AG09309 (cell line): ENCODE results near the gene DGCR2.
"Not testable (repeated sequence)": the region's sequence is repeated elsewhere in the genome, so short reads cannot be mapped to it uniquely, and the experiment has no call there.

Experiments
- DNase-seq: peaks from one replicate; pipeline ENCODE4 v3.0.0-alpha.2; 2010; ENCODE audit warnings: low read depth
- H3K4me3 ChIP-seq: 2 replicates; pipeline ENCODE4 v1.5.1; 2011; ENCODE audit warnings: mild to moderate bottlenecking, low read depth, low read length, moderate library complexity; ENCODE audit not compliant: control insufficient read depth
- TF ChIP-seq, protein P1 (sequence below): IDR thresholded peaks from 2 replicates; pipeline ENCODE4 v1.5.1; 2011; ENCODE audit warnings: mild to moderate bottlenecking, low read depth, low read length, inconsistent platforms; ENCODE audit not compliant: insufficient read depth, control insufficient read depth; ENCODE audit errors: missing control alignments

The DGCR2 gene

GRCh38 chr22:18990355-18991137, 131.7 kb downstream of the DGCR2 start:
- TF ChIP-seq, protein P1, sequence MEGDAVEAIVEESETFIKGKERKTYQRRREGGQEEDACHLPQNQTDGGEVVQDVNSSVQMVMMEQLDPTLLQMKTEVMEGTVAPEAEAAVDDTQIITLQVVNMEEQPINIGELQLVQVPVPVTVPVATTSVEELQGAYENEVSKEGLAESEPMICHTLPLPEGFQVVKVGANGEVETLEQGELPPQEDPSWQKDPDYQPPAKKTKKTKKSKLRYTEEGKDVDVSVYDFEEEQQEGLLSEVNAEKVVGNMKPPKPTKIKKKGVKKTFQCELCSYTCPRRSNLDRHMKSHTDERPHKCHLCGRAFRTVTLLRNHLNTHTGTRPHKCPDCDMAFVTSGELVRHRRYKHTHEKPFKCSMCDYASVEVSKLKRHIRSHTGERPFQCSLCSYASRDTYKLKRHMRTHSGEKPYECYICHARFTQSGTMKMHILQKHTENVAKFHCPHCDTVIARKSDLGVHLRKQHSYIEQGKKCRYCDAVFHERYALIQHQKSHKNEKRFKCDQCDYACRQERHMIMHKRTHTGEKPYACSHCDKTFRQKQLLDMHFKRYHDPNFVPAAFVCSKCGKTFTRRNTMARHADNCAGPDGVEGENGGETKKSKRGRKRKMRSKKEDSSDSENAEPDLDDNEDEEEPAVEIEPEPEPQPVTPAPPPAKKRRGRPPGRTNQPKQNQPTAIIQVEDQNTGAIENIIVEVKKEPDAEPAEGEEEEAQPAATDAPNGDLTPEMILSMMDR, result no peak
- DNase-seq, result no peak
- H3K4me3 ChIP-seq, result no peak overlapping the region

DNA sequence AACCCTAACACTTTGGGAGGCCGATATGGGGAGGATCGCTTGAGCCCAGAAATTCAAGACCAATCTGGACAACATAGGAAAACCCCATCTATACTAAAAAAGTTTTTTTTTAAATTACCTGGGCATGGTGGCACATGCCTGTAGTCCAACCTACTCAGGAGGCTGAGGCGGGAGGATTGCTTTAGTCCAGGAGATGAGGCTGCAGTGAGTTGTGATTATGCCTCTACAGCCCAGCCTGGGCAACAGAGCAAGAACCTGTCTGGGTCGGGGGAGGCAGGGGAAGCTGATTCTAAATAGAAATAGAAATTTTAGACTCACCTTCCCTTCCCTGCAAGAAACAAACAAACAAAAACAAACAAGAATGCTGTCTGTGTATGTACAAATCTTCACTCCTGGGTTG, 133.3 kb downstream of the DGCR2 start:
- H3K4me3 ChIP-seq, result no peak overlapping the region
- DNase-seq, result no peak
- TF ChIP-seq, protein P1, result no peak

- H3K4me3 ChIP-seq, result no peak overlapping the region
- no peak for DNase-seq
- TF ChIP-seq, protein P1, result peak; percentile 54
Measured at GRCh38 chr22:18987765-18988164, 134.4 kb downstream of the DGCR2 start.

GRCh38 chr22:18987114-18987513, 135.1 kb downstream of the DGCR2 start:
- DNase-seq, H3K4me3 ChIP-seq: not testable (repeated sequence)
